Measurements from ENCODE around the gene ZBTB5. TPM values are rescaled to one million over a fixed set of nuclear protein-coding genes. Genes with fewer than 3 reads are reported as not detected.
A peak's percentile ranks its signal among the peaks of the same experiment; 100 is the strongest.

ZBTB5 gene
- total and polyA plus RNA-seq, 2 of the 13 experiments (the other 11 are each of a cell fraction or from before 2014, with no cell fraction given) = 12.5 to 20.5 TPM

DNA sequence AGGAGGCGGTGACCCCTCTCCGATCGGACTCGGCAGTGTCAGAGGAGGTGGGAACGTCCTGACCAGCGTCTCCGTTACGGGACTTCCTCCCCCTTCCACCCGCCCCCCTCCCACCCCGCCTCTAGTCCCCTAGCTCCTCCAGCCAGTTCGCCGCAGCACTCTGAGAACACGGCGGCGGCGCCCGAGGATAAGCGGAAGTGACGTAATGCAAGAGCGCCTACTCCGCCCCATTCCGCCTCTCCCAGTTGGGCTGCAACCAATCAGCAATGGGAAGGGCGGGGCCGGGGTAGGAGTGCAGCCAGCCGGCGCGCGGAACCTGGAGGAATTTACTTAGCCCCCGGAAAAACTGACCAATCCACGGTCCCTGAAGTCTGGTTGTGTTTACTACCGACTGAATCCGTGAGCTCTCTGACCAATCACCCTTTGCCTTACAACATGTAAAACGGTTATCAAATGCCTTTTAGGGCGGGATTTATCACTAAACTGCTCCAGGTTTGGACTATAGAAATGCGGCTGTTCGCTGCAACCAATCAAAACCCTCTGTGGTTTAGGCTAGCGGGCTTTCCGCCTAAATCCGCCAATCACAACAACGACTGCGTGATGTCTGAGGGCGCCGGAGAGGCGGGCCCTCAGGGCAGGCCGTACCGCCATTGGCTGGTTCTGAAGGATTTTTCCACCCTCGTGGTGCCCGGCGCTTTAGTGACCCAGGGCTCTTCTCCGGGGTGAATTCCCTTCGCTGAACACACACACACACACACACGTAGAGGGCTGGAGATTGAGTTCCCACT is at the start of gene ZBTB5 (continued):
- TF ChIP-seq, protein P1, sequence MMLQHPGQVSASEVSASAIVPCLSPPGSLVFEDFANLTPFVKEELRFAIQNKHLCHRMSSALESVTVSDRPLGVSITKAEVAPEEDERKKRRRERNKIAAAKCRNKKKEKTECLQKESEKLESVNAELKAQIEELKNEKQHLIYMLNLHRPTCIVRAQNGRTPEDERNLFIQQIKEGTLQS (CRISPR knock-in tag; IDR thresholded peaks at IDR 0.05) = no peak
- TF ChIP-seq, protein P2, sequence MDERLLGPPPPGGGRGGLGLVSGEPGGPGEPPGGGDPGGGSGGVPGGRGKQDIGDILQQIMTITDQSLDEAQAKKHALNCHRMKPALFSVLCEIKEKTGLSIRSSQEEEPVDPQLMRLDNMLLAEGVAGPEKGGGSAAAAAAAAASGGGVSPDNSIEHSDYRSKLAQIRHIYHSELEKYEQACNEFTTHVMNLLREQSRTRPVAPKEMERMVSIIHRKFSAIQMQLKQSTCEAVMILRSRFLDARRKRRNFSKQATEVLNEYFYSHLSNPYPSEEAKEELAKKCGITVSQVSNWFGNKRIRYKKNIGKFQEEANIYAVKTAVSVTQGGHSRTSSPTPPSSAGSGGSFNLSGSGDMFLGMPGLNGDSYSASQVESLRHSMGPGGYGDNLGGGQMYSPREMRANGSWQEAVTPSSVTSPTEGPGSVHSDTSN (CRISPR knock-in tag; IDR thresholded peaks at IDR 0.05) = no peak
- no peak for TF ChIP-seq MIER3 (CRISPR knock-in tag; IDR thresholded peaks at IDR 0.05; ENCODE audit: borderline replicate concordance)
- TF ChIP-seq BRCA1 (CRISPR knock-in tag; IDR thresholded peaks at IDR 0.05) = no peak
- TF ChIP-seq CBFB (CRISPR knock-in tag; IDR thresholded peaks at IDR 0.05) = no peak
- no peak for TF ChIP-seq MTA3 (CRISPR knock-in tag; IDR thresholded peaks at IDR 0.05)
- peak; percentile 22; the same call in 1 of the 2 replicates for TF ChIP-seq NR2C2 (CRISPR knock-in tag; IDR thresholded peaks at IDR 0.05; ENCODE audit: borderline replicate concordance)
- no peak for TF ChIP-seq ZNF709 (CRISPR knock-in tag; IDR thresholded peaks at IDR 0.05)
- TF ChIP-seq HNRNPLL (IDR thresholded peaks at IDR 0.05; ENCODE audit: low read depth, low read length, poor library complexity, severe bottlenecking) = peak; percentile 48
- peak; percentile 49; the same call in 1 of the 2 replicates for TF ChIP-seq PHF20 (CRISPR knock-in tag; IDR thresholded peaks at IDR 0.05)
- no peak for TF ChIP-seq ZNF7 (CRISPR knock-in tag; IDR thresholded peaks at IDR 0.05)

DNA sequence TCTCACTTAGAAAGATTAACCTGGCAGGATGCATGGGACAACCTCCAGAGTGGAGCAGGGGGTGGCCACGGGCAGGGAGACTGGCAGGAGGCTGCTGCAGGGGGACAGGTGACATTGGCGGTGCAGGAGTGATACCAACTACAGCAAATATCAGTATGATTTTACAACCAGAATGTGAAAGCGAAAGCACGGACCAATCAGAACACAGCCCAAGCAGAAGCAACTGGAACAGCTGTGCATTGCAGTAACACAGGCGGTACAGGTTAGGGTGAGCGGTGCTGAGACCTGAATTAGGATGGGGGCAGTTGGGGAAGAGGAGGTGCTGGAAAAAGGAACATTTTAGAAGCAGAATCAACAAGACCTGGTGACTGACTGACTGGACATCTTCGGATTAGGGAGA is 49.7 kb upstream of the ZBTB5 start:
- H3K27ac ChIP-seq (ENCODE audit: extremely low read length, insufficient read depth, low read length) = no peak overlapping the region
- no peaks in the 10 kb centered on the region for H3K27me3 ChIP-seq (ENCODE audit: control insufficient read depth in 1 of 2, insufficient read depth in 2 of 2, low read length in 2 of 2)
- ATAC-seq (no peak), FAIRE-seq (no peak), DNase-seq (ENCODE audit: low spot score) (no peak)
- no peaks in the 10 kb centered on the region for H4K20me1 ChIP-seq (ENCODE audit: insufficient read depth, low read length)
- no TSS peak for BruUV-seq (replicated peaks)
- in situ Hi-C loops (cut with HindIII; ENCODE audit: extremely low pct_ligation_motif_present, low pct_unique_long_range_greater_than_20kb) (loop anchor here (10.0 kb wide), 1 partner anchor 60 kb away; the partner anchor contains the start of gene FBXO10), intact Hi-C loops (cut with micrococcal nuclease; ENCODE audit: unreplicated experiment) (no loop called here)
- no peak overlapping the region for H2AFZ ChIP-seq (ENCODE audit: low read length)
- no peaks in the 10 kb centered on the region for H3K36me3 ChIP-seq (replicated peaks in 1 of 2; ENCODE audit: control insufficient read depth in 1 of 2, insufficient read depth in 2 of 2, low read length in 2 of 2)
- H3K4me3 ChIP-seq (replicated peaks in 1 of 3; ENCODE audit: insufficient read depth in 1 of 3, low read depth in 2 of 3, low read length in 3 of 3) = no peak overlapping the region
- H3K4me1 ChIP-seq (ENCODE audit: insufficient read depth, low read length) = peaks cover 12% of the 10 kb centered on the region
- no peak overlapping the region for H3K4me2 ChIP-seq (ENCODE audit: low read depth, low read length)
- CTCF ChIA-PET (ENCODE audit: low intra/inter-chr PET ratio, low total read pairs) = no interaction called here
- POLR2A ChIA-PET = no interaction called here
- H3K9ac ChIP-seq (ENCODE audit: insufficient read depth, low read depth, low read length) = no peak overlapping the region
- WGBS (ENCODE audit: low lambda C conversion rate) = 96% methylated on average over 7 of the region's 7 CpGs
- no peaks in the 10 kb centered on the region for H3K9me3 ChIP-seq (ENCODE audit: low read length)
- no peaks in the 10 kb centered on the region for H3K79me2 ChIP-seq (ENCODE audit: insufficient read depth, low read length)
- TF ChIP-seq ZNF251 (CRISPR knock-in tag; IDR thresholded peaks at IDR 0.05) = no peak
- no peak for TF ChIP-seq ZNF354B (CRISPR knock-in tag; IDR thresholded peaks at IDR 0.05)
- TF ChIP-seq, protein P3, sequence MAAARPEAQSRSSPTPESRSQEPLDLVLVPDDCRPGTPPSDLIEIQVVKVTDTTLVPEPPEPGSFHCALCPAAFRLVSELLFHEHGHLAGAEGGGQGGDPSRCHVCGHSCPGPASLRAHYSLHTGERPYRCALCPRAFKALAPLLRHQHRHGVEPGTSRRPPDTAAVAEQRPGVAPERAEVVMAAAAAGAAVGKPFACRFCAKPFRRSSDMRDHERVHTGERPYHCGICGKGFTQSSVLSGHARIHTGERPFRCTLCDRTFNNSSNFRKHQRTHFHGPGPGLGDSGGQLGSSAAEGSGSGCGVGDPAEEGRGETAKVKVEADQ (CRISPR knock-in tag; IDR thresholded peaks at IDR 0.05; ENCODE audit: borderline replicate concordance) = no peak
- no peak for TF ChIP-seq ZBTB8A (CRISPR knock-in tag; IDR thresholded peaks at IDR 0.05; ENCODE audit: borderline replicate concordance, low read depth)
- TF ChIP-seq ZNF737 (CRISPR knock-in tag; IDR thresholded peaks at IDR 0.05; ENCODE audit: borderline replicate concordance) = no peak
- TF ChIP-seq ZSCAN25 (CRISPR knock-in tag; IDR thresholded peaks at IDR 0.05) = no peak
- no peak for TF ChIP-seq ZNF841 (CRISPR knock-in tag; IDR thresholded peaks at IDR 0.05; ENCODE audit: borderline replicate concordance)
- no peak for TF ChIP-seq ZNF160 (CRISPR knock-in tag; IDR thresholded peaks at IDR 0.05)
- TF ChIP-seq ZNF766 (CRISPR knock-in tag; IDR thresholded peaks at IDR 0.05; ENCODE audit: borderline replicate concordance) = no peak
- no peak for TF ChIP-seq CBX2 (IDR thresholded peaks at IDR 0.05; ENCODE audit: low read depth, low read length)
- no peak for TF ChIP-seq CBX2 (CRISPR knock-in tag; IDR thresholded peaks at IDR 0.05; ENCODE audit: low read depth)

Data from HepG2 (cell line).